HG03575 (cell line): ENCODE measurements around the gene POU2F1.

Experiments
- ATAC-seq: cut with Tn5 transposase; IDR thresholded peaks from one replicate; pipeline ENCODE4 v1.9.1; 2021; ENCODE audit not compliant: unreplicated experiment, insufficient number of reproducible peaks, low FRiP score; ENCODE audit errors: extremely low read depth

POU2F1 gene

DNA sequence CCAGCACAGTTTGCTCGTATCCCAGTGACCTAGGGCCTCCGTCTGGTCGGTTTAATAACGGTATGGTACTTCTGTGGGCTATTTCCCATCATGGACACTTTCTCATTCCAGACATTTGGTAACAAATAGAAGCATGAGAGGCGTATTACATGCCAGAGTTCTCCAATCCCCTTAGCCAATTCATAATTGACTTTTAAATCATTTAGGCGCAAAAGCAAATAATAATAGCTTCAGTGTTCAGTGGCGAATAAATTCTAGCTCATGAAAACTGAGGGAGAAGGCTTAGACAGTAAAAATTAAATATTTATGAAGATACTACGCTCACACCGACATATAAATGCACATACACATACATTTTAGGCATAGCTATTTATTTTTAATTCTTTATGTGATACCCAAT is 247.1 kb downstream of the POU2F1 start:
- ATAC-seq, result no peak

DNA sequence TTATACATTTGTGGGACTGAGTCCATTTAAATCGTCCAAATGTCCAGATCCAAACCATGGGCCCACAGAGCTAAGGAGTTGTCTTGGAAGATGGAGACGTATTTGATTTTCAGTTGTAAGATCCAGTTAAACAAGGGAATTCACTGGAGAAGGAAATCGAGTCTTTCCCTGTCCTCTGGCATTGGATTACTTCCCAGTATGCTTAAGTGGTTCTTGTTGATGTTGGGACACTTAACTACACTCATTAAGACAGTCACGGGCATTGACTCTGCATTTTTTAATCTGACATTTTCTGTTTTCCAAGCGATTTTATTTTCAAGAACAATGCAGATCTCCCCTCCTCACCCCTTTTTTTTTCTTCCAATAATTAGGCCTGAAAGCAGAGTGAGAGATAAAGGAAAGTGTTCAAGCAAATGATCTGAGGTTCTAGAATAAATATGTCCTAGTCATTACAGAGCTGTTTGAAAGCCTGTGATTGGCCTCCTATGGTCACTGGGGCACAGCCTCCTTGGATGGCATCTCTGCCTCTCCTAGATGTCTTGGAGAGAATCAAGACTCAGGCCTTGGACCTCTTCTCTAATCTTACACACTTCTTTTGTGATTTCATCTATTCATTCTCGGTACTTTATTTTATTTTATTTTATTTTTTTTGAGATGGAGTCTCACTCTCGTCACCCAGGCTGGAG is 248.7 kb downstream of the POU2F1 start:
- ATAC-seq, result no peak

DNA sequence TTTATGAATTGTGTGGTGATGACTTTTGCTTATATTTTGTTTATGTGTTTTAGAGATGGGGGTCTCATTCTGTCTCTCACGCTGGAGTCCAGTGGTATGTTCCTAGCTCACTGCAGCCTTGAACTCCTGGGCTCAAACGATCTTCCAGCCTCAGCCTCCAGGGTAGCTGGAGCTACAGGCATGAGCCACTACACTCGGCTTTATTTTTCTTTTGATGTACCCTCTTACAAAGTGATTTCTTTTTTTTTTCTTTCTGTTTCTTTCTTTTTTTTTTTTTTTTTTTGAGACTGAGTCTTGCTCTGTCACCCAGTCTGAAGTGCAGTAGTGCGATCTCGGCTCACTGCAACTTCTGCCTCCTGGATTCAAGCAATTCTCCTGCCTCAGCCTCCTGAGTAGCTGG is 250.9 kb downstream of the POU2F1 start:
- ATAC-seq, result no peak

DNA sequence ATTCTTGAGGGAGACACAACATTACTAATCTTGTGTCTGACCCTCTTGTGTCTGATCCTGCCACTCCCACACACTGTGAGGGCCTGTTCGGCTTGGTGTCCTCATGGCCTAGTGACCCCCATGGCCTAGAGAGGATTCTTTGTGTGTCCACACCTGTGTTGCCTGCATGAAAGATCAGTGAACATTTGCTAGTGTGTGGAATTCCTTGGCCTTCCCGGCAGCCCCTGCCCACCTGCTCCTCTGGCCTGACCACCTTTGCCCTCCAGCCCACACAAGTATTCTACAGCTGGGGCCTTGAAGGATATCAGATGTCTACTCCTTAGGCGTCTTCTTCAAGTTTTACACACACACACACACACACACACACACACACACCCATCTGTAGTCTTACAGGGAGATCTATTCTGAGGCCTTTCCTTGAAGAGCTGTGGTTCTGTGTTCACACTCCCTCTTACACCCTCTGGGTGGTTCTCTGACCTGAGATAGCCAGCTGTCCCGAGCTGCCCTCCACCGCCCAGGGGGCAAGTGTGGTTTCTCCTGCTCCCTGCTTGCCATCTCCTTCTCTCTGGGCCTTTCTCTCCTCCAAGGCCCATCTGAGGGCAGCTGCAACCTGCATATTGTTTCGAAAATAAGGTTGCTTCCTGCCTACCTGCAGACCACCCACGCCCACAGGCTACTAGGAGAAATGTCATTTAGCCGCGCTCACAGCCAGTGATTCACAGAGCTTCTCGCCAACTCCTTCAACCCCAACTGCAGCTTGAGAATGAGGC is 252.3 kb downstream of the POU2F1 start:
- ATAC-seq, result no peak

DNA sequence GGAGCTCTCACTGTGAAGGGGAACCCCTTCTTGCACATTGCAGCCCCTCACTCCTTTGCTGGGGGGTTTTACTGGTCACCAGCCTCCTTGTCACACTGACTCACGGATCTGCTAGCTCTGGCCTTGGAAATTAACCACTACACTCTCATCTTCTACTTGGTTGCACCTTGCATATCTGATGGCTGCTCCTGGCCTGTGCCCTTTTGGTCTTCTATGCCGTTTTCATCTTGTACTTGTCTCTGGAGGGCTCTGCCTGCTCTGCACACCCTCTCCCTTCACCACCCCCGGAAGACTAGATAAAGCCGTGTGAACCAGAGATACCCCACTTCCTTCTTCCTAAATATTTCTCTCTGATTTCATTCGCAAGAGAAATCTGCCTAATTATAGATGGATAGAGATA is 253.1 kb downstream of the POU2F1 start:
- no peak for ATAC-seq

DNA sequence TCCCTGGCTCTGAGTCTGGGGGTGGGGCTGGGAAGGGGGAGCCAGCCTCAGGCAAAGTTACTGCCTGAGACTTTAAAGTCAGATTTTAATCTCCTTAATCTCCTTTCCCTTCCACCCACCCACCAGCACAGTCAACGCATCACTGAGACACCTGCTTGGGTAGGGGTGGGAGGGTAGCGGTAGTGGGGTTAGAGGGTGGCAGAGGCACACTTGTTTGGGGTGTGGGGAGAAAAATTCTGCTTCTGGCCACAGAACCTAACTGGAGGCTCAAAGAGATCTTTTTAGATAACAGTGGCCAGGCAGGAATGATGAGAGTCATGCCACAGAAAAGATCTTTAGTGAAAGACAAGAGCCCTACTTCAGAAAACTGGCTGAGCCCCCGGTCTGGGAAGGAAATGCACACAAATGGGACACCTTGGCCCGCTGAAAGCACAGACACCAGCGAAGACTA is 253.5 kb downstream of the POU2F1 start:
- no peak for ATAC-seq

DNA sequence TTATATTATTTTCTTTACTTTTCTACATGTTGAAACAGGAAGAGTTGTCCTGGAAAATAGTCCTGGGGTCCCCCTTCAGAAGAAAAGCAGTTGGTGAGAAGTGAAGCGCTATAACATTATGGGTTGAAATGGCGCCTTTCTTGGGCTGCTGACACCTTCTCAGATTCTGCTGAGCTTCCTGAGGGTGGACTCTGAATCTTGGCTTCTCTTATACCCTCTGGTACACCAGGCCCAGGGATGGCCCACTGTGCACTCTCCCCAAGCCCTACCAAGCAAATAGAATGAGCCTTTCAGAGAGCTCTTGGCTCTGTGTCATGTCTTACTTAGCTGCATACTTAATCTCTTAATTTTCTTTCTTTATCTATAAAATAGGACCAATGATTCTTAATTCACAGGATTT is 255.4 kb downstream of the POU2F1 start:
- no peak for ATAC-seq
